ENCODE measurements around the gene MYO1E. TPM values are rescaled to one million over a fixed set of nuclear protein-coding genes. Genes with fewer than 3 reads are reported as not detected.

MYO1E gene
- total and polyA plus RNA-seq, 2 of the 4 experiments (the other 2 are of a cell fraction), result 13.4 to 37.3 TPM

- H3K9me1 ChIP-seq (ENCODE audit: insufficient read depth, low read length), result 0 out of 2 replicates have a peak, but pooled peaks cover 2% of the 10 kb centered on the region
- H3K79me1 ChIP-seq (ENCODE audit: low read depth in 1 of 2, low read length in 2 of 2), result no peaks in the 10 kb centered on the region
- ChIA-PET POLR2A (ENCODE audit: unreplicated experiment) (no interaction called here), CTCF (interaction anchor here (1.2 kb wide), 1 partner anchor 375 kb away, joined by 3 read pairs; no protein-coding TSS in a partner anchor)
- TF ChIP-seq USF2 (IDR thresholded peaks at IDR 0.05; ENCODE audit: low read depth, low read length) (no peak), NFE2L2 (IDR thresholded peaks at IDR 0.05; ENCODE audit: low read depth, low read length) (no peak), MAZ (IDR thresholded peaks at IDR 0.05; ENCODE audit: borderline replicate concordance, low read depth, low read length) (no peak), RCOR1 (IDR thresholded peaks at IDR 0.05; ENCODE audit: insufficient replicate concordance, low read length) (no peak), SMC3 (IDR thresholded peaks at IDR 0.05; ENCODE audit: low read depth, low read length) (no peak), MAFK (IDR thresholded peaks at IDR 0.05; ENCODE audit: low read depth, low read length) (no peak), CEBPB (IDR thresholded peaks at IDR 0.05; ENCODE audit: low read depth, low read length) (no peak), BHLHE40 (IDR thresholded peaks at IDR 0.05; ENCODE audit: low read depth, low read length) (no peak), POLR2A (IDR thresholded peaks at IDR 0.05; ENCODE audit: low read depth, low read length) (no peak), FOS (IDR thresholded peaks at IDR 0.05; ENCODE audit: low read depth, low read length) (no peak)
- H3K14ac ChIP-seq (replicated peaks; ENCODE audit: low read depth, low read length), result no peak overlapping the region
- H2AK9ac ChIP-seq (replicated peaks; ENCODE audit: low read depth, low read length, poor library complexity), result no peak overlapping the region
- no TSS peak for BruUV-seq (replicated peaks)
- no peak overlapping the region for H3K4me2 ChIP-seq (ENCODE audit: low read depth, low read length)
- WGBS, 2 experiments (ENCODE audit: extremely low coverage in 2 of 2, insufficient read length in 1 of 2), result no CpG with 5 or more reads among the region's 9 CpGs
- H3K4me3 ChIP-seq (ENCODE audit: insufficient read depth, low read depth, low read length), result no peak overlapping the region
- no peak overlapping the region for H4K8ac ChIP-seq (ENCODE audit: low read depth in 2 of 2, low read length in 2 of 2)
- no peaks in the 10 kb centered on the region for H3K9me3 ChIP-seq (ENCODE audit: control insufficient read depth, insufficient read depth, low read length)
- dilution Hi-C loops (cut with HindIII; ENCODE audit: low sequenced_read_pairs, unreplicated experiment), result no loop called here
- DNase-seq (no peak), ATAC-seq (ENCODE audit: low read depth) (no peak)
- no peak overlapping the region for H3K9ac ChIP-seq (ENCODE audit: low read depth, low read length)
- H3K23ac ChIP-seq (ENCODE audit: low read depth, low read length), result no peak overlapping the region
- no peak overlapping the region for H2BK15ac ChIP-seq (ENCODE audit: low read depth, low read length)
- no peaks in the 10 kb centered on the region for H3K4me1 ChIP-seq (ENCODE audit: control insufficient read depth, insufficient read depth, low read length)
- intact Hi-C loops (cut with micrococcal nuclease), result no loop called here
- H2BK20ac ChIP-seq (ENCODE audit: low read depth, low read length), result no peak overlapping the region
- no peak overlapping the region for H2AFZ ChIP-seq (replicated peaks; ENCODE audit: low read length, poor library complexity)
- no peak overlapping the region for H2BK5ac ChIP-seq (ENCODE audit: low read depth, low read length, poor library complexity, severe bottlenecking)
- no peak overlapping the region for H4K5ac ChIP-seq (ENCODE audit: low read depth, low read length)
- no peak overlapping the region for H2BK120ac ChIP-seq (ENCODE audit: low read depth, low read length)
- H3K4ac ChIP-seq (ENCODE audit: low read depth, low read length), result no peak overlapping the region
- no peak overlapping the region for H3K27ac ChIP-seq (ENCODE audit: insufficient read depth, low read length)
- no peaks in the 10 kb centered on the region for H3K27me3 ChIP-seq (ENCODE audit: control insufficient read depth, insufficient read depth, low read length)
- in situ Hi-C loops (cut with MboI; ENCODE audit: low sequenced_read_pairs), result no loop called here
- no peak overlapping the region for H3K18ac ChIP-seq (ENCODE audit: low read depth, low read length)
- H2AK5ac ChIP-seq (ENCODE audit: low read depth, low read length), result no peak overlapping the region
- no peak overlapping the region for H3K56ac ChIP-seq (ENCODE audit: extremely low read depth, insufficient read depth, low read length)
- peaks cover 33% of the 10 kb centered on the region for H3K36me3 ChIP-seq (ENCODE audit: control insufficient read depth, insufficient read depth, low read length)
- no peak overlapping the region for H4K91ac ChIP-seq (ENCODE audit: insufficient read depth, low read depth, low read length)
- H4K20me1 ChIP-seq (ENCODE audit: insufficient read depth, low read length), result no peaks in the 10 kb centered on the region
Measured at GRCh38 chr15:59157840-59158700, 214.6 kb downstream of the MYO1E start.

All from IMR-90 (cell line).